HCT116 (cell line): ENCODE data around the gene LRRC71. TPM values are rescaled to one million over a fixed set of nuclear protein-coding genes. Genes with fewer than 3 reads are reported as not detected.

ENCODE experiments used
- ATAC-seq: fragments of 200-7000 bp; cut with Tn5 transposase; 2 replicates; pipeline ENCODE4 v1.9.1; 2020; ENCODE audit warnings: mild to moderate bottlenecking, moderate library complexity
- BruUV-seq: library from RNA; stranded (reverse); fragments of 400-500 nt; replicated peaks from 2 replicates; lab custom pipeline; 2021; lab: Mats Ljungman, UMichigan
- CTCF ChIA-PET: fragments of 300-600 bp; sonication (Branson Sonifier 250); formaldehyde crosslinking; loops from one replicate; lab custom pipeline; 2021; ENCODE audit warnings: antibody characterized with exemption; lab: Charles Lee
- POLR2A ChIA-PET: fragments of 300-600, 350-600 bp; sonication (Branson Sonifier 250); formaldehyde crosslinking; loops from one replicate; lab custom pipeline; 2021; ENCODE audit warnings: antibody characterized with exemption; lab: Charles Lee
- RAD21 ChIA-PET, 2 experiments: fragments of 300-600 bp; sonication (Branson Sonifier 250); formaldehyde crosslinking; loops; one replicate each; lab custom pipeline; 2023; ENCODE audit warnings: low total read pairs in 2 of 2; ENCODE audit not compliant: uncharacterized antibody in 2 of 2, unreplicated experiment in 2 of 2, low non-redundant PET in 1 of 2; lab: Charles Lee
- DNase-seq: peaks from one replicate; pipeline ENCODE4 v3.0.0-alpha.2; 2010; ENCODE audit warnings: low read depth, low spot score
- H2AFZ ChIP-seq: fragments of 200-600 bp; shearing (Covaris generic), sonication (generic); 2 replicates; pipeline ENCODE4 v1.6.1; 2017; ENCODE audit warnings: low read depth, mixed run types, mixed read lengths, antibody characterized with exemption, low read length; ENCODE audit not compliant: poor library complexity, severe bottlenecking
- H3K27ac ChIP-seq: 2 replicates; pipeline ENCODE4 v1.5.1; 2012; ENCODE audit warnings: low read depth, low read length
- H3K27me3 ChIP-seq: fragments of 200-600 bp; sonication (generic); 2 replicates; pipeline ENCODE4 v1.6.1; 2016; ENCODE audit warnings: mixed run types, low read length, mixed read lengths; ENCODE audit not compliant: insufficient read depth
- H3K36me3 ChIP-seq, 2 experiments: fragments of 200-500 bp in 1 of 2; fragments of 200-600 bp in 1 of 2; sonication (Bioruptor generic) in 1 of 2; sonication (generic) in 1 of 2; 2 replicates each; pipeline versions ENCODE4 v1.5.1 to v1.6.1; 2014 to 2016; ENCODE audit warnings: low read length in 2 of 2, inconsistent platforms in 1 of 2, mixed read lengths in 1 of 2, mixed run types in 1 of 2; ENCODE audit not compliant: insufficient read depth in 2 of 2, control insufficient read depth in 1 of 2
- H3K4me1 ChIP-seq, 2 experiments: fragments of 200-600 bp in 1 of 2; sonication (generic) in 1 of 2; 2 replicates each; pipeline versions ENCODE4 v1.5.1 to v1.6.1; 2012 to 2017; ENCODE audit warnings: low read length in 2 of 2, inconsistent platforms in 1 of 2, mild to moderate bottlenecking in 1 of 2, mixed read lengths in 1 of 2, mixed run types in 1 of 2, moderate library complexity in 1 of 2; ENCODE audit not compliant: insufficient read depth in 2 of 2, control insufficient read depth in 1 of 2
- H3K4me2 ChIP-seq: fragments of 200-600 bp; sonication (generic); 2 replicates; pipeline ENCODE4 v1.6.1; 2017; ENCODE audit warnings: mixed run types, low read length, mixed read lengths
- H3K4me3 ChIP-seq, 2 experiments: fragments of 200-600 bp in 1 of 2; sonication (generic) in 1 of 2; replicated peaks in 1 of 2; 2 replicates each; pipeline ENCODE4 v1.5.1; 2011 to 2016; ENCODE audit warnings: low read length in 2 of 2, control low read depth in 1 of 2, low read depth in 1 of 2, mild to moderate bottlenecking in 1 of 2, mixed read lengths in 1 of 2, mixed run types in 1 of 2
- H3K79me2 ChIP-seq: fragments of 200-600 bp; sonication (generic); 2 replicates; pipeline ENCODE4 v1.6.1; 2017; ENCODE audit warnings: mild to moderate bottlenecking, mixed run types, low read length, moderate library complexity, mixed read lengths; ENCODE audit not compliant: insufficient read depth
- H3K9ac ChIP-seq: fragments of 200-600 bp; sonication (generic); 2 replicates; pipeline ENCODE4 v1.6.1; 2016; ENCODE audit warnings: low read length, mixed read lengths
- H3K9me2 ChIP-seq: fragments of 200-600 bp; sonication (generic), shearing (Covaris generic); 2 replicates; pipeline ENCODE4 v1.6.1; 2017; ENCODE audit warnings: mixed run types, mild to moderate bottlenecking, moderate library complexity; ENCODE audit not compliant: insufficient read depth
- H3K9me3 ChIP-seq, 2 experiments: fragments of 200-500 bp in 1 of 2; fragments of 200-600 bp in 1 of 2; sonication (Bioruptor generic) in 1 of 2; sonication (generic) in 1 of 2; 2 replicates each; pipeline ENCODE4 v1.6.1; 2014 to 2017; ENCODE audit warnings: low read length in 2 of 2, mixed read lengths in 2 of 2, inconsistent platforms in 1 of 2, low read depth in 1 of 2, mild to moderate bottlenecking in 1 of 2, mixed run types in 1 of 2, moderate library complexity in 1 of 2; ENCODE audit not compliant: control insufficient read depth in 1 of 2, insufficient read depth in 1 of 2
- H4K20me1 ChIP-seq: fragments of 200-600 bp; sonication (generic), shearing (Covaris generic); 2 replicates; pipeline ENCODE4 v1.6.1; 2017; ENCODE audit warnings: mixed run types, mild to moderate bottlenecking, moderate library complexity; ENCODE audit not compliant: insufficient read depth
- ATF3 ChIP-seq: IDR thresholded peaks from 2 replicates; pipeline ENCODE4 v1.6.1; 2012
- CBX3 ChIP-seq: IDR thresholded peaks from 2 replicates; pipeline ENCODE4 v1.6.1; 2012; ENCODE audit warnings: low read depth
- ELF1 ChIP-seq: IDR thresholded peaks from 2 replicates; pipeline ENCODE4 v1.6.1; 2012; ENCODE audit warnings: low read depth, borderline replicate concordance
- EZH2phosphoT487 ChIP-seq: fragments of 200-600 bp; IDR thresholded peaks from 2 replicates; pipeline ENCODE4 v1.6.1; 2018; ENCODE audit warnings: antibody characterized with exemption, borderline replicate concordance
- FOSL1 ChIP-seq: IDR thresholded peaks from 2 replicates; pipeline ENCODE4 v1.6.1; 2012; ENCODE audit warnings: low read depth
- RAD21 ChIP-seq: IDR thresholded peaks from 2 replicates; pipeline ENCODE4 v1.6.1; 2012; ENCODE audit warnings: low read depth, mild to moderate bottlenecking
- REST ChIP-seq: IDR thresholded peaks from 2 replicates; pipeline ENCODE4 v1.6.1; 2012; ENCODE audit warnings: low read depth
- SP1 ChIP-seq: IDR thresholded peaks from 2 replicates; pipeline ENCODE4 v1.6.1; 2012; ENCODE audit warnings: low read depth
- YY1 ChIP-seq: IDR thresholded peaks from 2 replicates; pipeline ENCODE4 v1.6.1; 2011; ENCODE audit warnings: low read length, low read depth, moderate library complexity, mild to moderate bottlenecking; ENCODE audit not compliant: insufficient replicate concordance; ENCODE audit errors: extremely low read depth
- intact Hi-C: fragments of 100-400 bp; cut with micrococcal nuclease; formaldehyde crosslinking; loops from 2 replicates; pipeline ENCODE4 v1.10.0; 2022
- total RNA-seq: library from RNA; stranded (reverse); gene quantifications from one replicate; pipeline ENCODE4 v1.2.1, GENCODE V29; 2021; ENCODE audit not compliant: unreplicated experiment
- TF ChIP-seq, protein P1 (sequence below), 3 experiments: fragments of 200-600 bp in 1 of 3; sonication (generic) in 1 of 3; IDR thresholded peaks in 2 of 3; conservative IDR thresholded peaks in 1 of 3; 2 replicates each; pipeline ENCODE4 v1.5.1; 2012 to 2017; ENCODE audit warnings: low read depth in 2 of 3, low read length in 2 of 3, antibody characterized with exemption in 1 of 3, borderline replicate concordance in 1 of 3, control low read depth in 1 of 3, mild to moderate bottlenecking in 1 of 3, mixed read lengths in 1 of 3, mixed run types in 1 of 3, moderate library complexity in 1 of 3; ENCODE audit not compliant: insufficient read depth in 1 of 3

The LRRC71 gene
- total RNA-seq, 1 experiment from 2014 or later, result not detected

- H3K9me3 ChIP-seq, result no peaks in the 10 kb centered on the region
- intact Hi-C loops, result no loop called here
- no peak overlapping the region for H3K4me3 ChIP-seq
- ATAC-seq, result no peak
- no peak overlapping the region for H2AFZ ChIP-seq
- H3K4me1 ChIP-seq, result peaks cover 32 to 70% of the 10 kb centered on the region in 2 experiments
- no peaks in the 10 kb centered on the region for H3K79me2 ChIP-seq
- H3K9ac ChIP-seq, result peak overlapping the region; percentile 65
- DNase-seq, result no peak
- peak overlapping the region; percentile 83 for H3K4me2 ChIP-seq
- CTCF ChIA-PET, result interaction anchor here (0.9 to 1.9 kb wide), 3 partner anchors 25 to 33 kb away, joined by 3 to 9 read pairs (median 4); partner anchors contain the start of gene LRRC71
- TF ChIP-seq REST (no peak), CBX3 (no peak), ATF3 (no peak), ELF1 (no peak), RAD21 (no peak), FOSL1 (no peak), SP1 (no peak), EZH2phosphoT487 (no peak), YY1 (no peak)
- TF ChIP-seq, protein P1, sequence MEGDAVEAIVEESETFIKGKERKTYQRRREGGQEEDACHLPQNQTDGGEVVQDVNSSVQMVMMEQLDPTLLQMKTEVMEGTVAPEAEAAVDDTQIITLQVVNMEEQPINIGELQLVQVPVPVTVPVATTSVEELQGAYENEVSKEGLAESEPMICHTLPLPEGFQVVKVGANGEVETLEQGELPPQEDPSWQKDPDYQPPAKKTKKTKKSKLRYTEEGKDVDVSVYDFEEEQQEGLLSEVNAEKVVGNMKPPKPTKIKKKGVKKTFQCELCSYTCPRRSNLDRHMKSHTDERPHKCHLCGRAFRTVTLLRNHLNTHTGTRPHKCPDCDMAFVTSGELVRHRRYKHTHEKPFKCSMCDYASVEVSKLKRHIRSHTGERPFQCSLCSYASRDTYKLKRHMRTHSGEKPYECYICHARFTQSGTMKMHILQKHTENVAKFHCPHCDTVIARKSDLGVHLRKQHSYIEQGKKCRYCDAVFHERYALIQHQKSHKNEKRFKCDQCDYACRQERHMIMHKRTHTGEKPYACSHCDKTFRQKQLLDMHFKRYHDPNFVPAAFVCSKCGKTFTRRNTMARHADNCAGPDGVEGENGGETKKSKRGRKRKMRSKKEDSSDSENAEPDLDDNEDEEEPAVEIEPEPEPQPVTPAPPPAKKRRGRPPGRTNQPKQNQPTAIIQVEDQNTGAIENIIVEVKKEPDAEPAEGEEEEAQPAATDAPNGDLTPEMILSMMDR (IDR thresholded peaks at IDR 0.05 in 2 of 3, conservative IDR thresholded peaks at IDR 0.05 in 1 of 3; ENCODE audit: borderline replicate concordance in 1 of 3, insufficient read depth in 1 of 3, low read depth in 2 of 3, low read length in 2 of 3), result no peak
- TF ChIP-seq, all 23 proteins: peak for 0
- H3K27me3 ChIP-seq, result no peaks in the 10 kb centered on the region
- BruUV-seq, result no TSS peak
- H3K36me3 ChIP-seq, result no peaks in the 10 kb centered on the region
- ChIA-PET RAD21 (interaction anchor here in 1 of 2 experiments (1.0 kb wide), 1 partner anchor 33 kb away, joined by 5 read pairs; no protein-coding TSS in a partner anchor), POLR2A (no interaction called here)
- H3K27ac ChIP-seq, result peak overlapping the region; percentile 88; the same call in 1 of the 2 replicates
- H3K9me2 ChIP-seq, result no peaks in the 10 kb centered on the region
- H4K20me1 ChIP-seq, result no peaks in the 10 kb centered on the region
Observed at GRCh38 chr1:156894711-156895454, 25.5 kb upstream of the LRRC71 start.
